ENCODE data around the gene TCF12. TPM values are rescaled to one million over a fixed set of nuclear protein-coding genes. Genes with fewer than 3 reads are reported as not detected.
A peak's percentile ranks its signal among the peaks of the same experiment; 100 is the strongest.

Gene TCF12
- total RNA-seq, 1 experiment from 2014 or later = 76.7 TPM

- H3K27ac Mint-ChIP-seq = no peak overlapping the region
- WGBS (ENCODE audit: extremely low coverage, insufficient read length, low lambda C conversion rate) = no CpG with 5 or more reads among the region's 8 CpGs
- Histone ChIP-seq H2BK12ac (ENCODE audit: insufficient read length, low read depth, low read length) (no peak overlapping the region), H3K14ac (ENCODE audit: insufficient read depth, low read length) (no peak overlapping the region), H3K27me3 (ENCODE audit: insufficient read depth, low read length) (no peaks in the 10 kb centered on the region), H3K9me3 (ENCODE audit: control insufficient read depth, low read depth, low read length) (no peaks in the 10 kb centered on the region), H3K79me1 (ENCODE audit: insufficient read depth, low read depth, low read length, poor library complexity, severe bottlenecking) (no peaks in the 10 kb centered on the region), H2BK5ac (ENCODE audit: insufficient read length, low read length) (no peak overlapping the region), H4K20me1 (ENCODE audit: control insufficient read depth, insufficient read depth, insufficient read length) (no peaks in the 10 kb centered on the region), H3K4me2 (ENCODE audit: insufficient read depth, insufficient read length, low read length) (peak overlapping the region; percentile 90), H3K18ac (ENCODE audit: insufficient read length, low read depth, low read length) (no peak overlapping the region), H2BK15ac (ENCODE audit: low read depth, low read length) (no peak overlapping the region), H2AK5ac (ENCODE audit: insufficient read length, low read length) (no peak overlapping the region), H3K23me2 (ENCODE audit: insufficient read length, low read depth, low read length, poor library complexity, severe bottlenecking) (peaks cover 13% of the 10 kb centered on the region), H3K9ac (ENCODE audit: extremely low read depth, insufficient read length, low read length) (no peak overlapping the region), H3T11ph (ENCODE audit: low read length) (no peak overlapping the region), H3K23ac (ENCODE audit: insufficient read length, low read depth, low read length) (no peak overlapping the region), H2BK120ac (ENCODE audit: low read depth, low read length, poor library complexity, severe bottlenecking) (no peak overlapping the region), H3K79me2 (ENCODE audit: insufficient read depth, low read length) (peaks cover 4% of the 10 kb centered on the region; the same call in 1 of the 2 replicates), H2AFZ (ENCODE audit: low read length) (no peak overlapping the region), H4K5ac (ENCODE audit: insufficient read length, low read depth, low read length) (no peak overlapping the region), H4K8ac (replicated peaks; ENCODE audit: insufficient read length, low read depth, low read length) (no peak overlapping the region), H3K4ac (ENCODE audit: low read depth, low read length) (no peak overlapping the region), H2BK20ac (ENCODE audit: low read depth, low read length, poor library complexity, severe bottlenecking) (no peak overlapping the region), H3K4me1 (ENCODE audit: insufficient read depth, low read length) (no peaks in the 10 kb centered on the region; the same call in 1 of the 2 replicates), H3K56ac (ENCODE audit: insufficient read length, low read depth, low read length) (no peak overlapping the region), H4K91ac (ENCODE audit: insufficient read length, low read depth, low read length) (no peak overlapping the region), H3K27ac (ENCODE audit: insufficient read length, low read depth, low read length) (no peak overlapping the region)
- peaks cover 18 to 29% (median 24%) of the 10 kb centered on the region in 3 experiments for H3K36me3 Mint-ChIP-seq (ENCODE audit: insufficient read depth in 1 of 3, low read depth in 3 of 3)
- H3K4me1 Mint-ChIP-seq = peaks cover 25 to 26% of the 10 kb centered on the region in 2 experiments
- peaks cover 2% of the 10 kb centered on the region; the same call in 1 of the 2 replicates for H3K27me3 Mint-ChIP-seq (ENCODE audit: low read depth)
- DNase-seq = no peak
- H3K4me3 Mint-ChIP-seq = peak overlapping the region; percentile 83 to 87
- peaks cover 11 to 13% of the 10 kb centered on the region in 2 experiments for H3K9me3 Mint-ChIP-seq
- no peak for TF ChIP-seq CTCF (conservative IDR thresholded peaks at IDR 0.05)
These were observed 1.5 kb upstream of the TCF12 start for GRCh38 chr15:56916825-56917477.

Data from H9 (cell line).